ENCODE results near the gene CCT7. TPM values are rescaled to one million over a fixed set of nuclear protein-coding genes. Genes with fewer than 3 reads are reported as not detected.
"Not testable (repeated sequence)": the region's sequence is repeated elsewhere in the genome, so short reads cannot be mapped to it uniquely, and the experiment has no call there.

CCT7 gene
- polyA plus RNA-seq, 1 donor = 169 TPM

- DNase-seq = peak in 1 of 2 donors; percentile 37
- H3K27ac ChIP-seq (ENCODE audit: low read length) = no peak overlapping the region
- no peaks in the 10 kb centered on the region for H3K4me1 ChIP-seq (ENCODE audit: control insufficient read depth, insufficient read depth, low read length)
- no peaks in the 10 kb centered on the region for H3K36me3 ChIP-seq (ENCODE audit: control insufficient read depth, insufficient read depth, low read length)
- H3K27me3 ChIP-seq (ENCODE audit: control insufficient read depth, insufficient read depth, low read length) = no peaks in the 10 kb centered on the region
- no peak overlapping the region for H3K4me3 ChIP-seq (ENCODE audit: low read length)
- H3K9me3 ChIP-seq (ENCODE audit: control insufficient read depth, low read depth, low read length) = no peaks in the 10 kb centered on the region
- no CpG with 5 or more reads among the region's 17 CpGs for WGBS (ENCODE audit: insufficient coverage, low lambda C conversion rate)
Measured at GRCh38 chr2:73260338-73260984, 26.4 kb downstream of the CCT7 start.

GRCh38 chr2:73262108-73262651, 28.1 kb downstream of the CCT7 start:
- H3K27me3 ChIP-seq (ENCODE audit: control insufficient read depth, insufficient read depth, low read length) = peaks cover 3% of the 10 kb centered on the region
- DNase-seq = no peak
- no peak overlapping the region for H3K4me3 ChIP-seq (ENCODE audit: low read length)
- no CpG with 5 or more reads among the region's 4 CpGs for WGBS (ENCODE audit: insufficient coverage, low lambda C conversion rate)
- H3K4me1 ChIP-seq (ENCODE audit: control insufficient read depth, insufficient read depth, low read length) = no peaks in the 10 kb centered on the region
- no peak overlapping the region for H3K27ac ChIP-seq (ENCODE audit: low read length)
- H3K36me3 ChIP-seq (ENCODE audit: control insufficient read depth, insufficient read depth, low read length) = no peaks in the 10 kb centered on the region
- H3K9me3 ChIP-seq (ENCODE audit: control insufficient read depth, low read depth, low read length) = peaks cover 3% of the 10 kb centered on the region

DNA sequence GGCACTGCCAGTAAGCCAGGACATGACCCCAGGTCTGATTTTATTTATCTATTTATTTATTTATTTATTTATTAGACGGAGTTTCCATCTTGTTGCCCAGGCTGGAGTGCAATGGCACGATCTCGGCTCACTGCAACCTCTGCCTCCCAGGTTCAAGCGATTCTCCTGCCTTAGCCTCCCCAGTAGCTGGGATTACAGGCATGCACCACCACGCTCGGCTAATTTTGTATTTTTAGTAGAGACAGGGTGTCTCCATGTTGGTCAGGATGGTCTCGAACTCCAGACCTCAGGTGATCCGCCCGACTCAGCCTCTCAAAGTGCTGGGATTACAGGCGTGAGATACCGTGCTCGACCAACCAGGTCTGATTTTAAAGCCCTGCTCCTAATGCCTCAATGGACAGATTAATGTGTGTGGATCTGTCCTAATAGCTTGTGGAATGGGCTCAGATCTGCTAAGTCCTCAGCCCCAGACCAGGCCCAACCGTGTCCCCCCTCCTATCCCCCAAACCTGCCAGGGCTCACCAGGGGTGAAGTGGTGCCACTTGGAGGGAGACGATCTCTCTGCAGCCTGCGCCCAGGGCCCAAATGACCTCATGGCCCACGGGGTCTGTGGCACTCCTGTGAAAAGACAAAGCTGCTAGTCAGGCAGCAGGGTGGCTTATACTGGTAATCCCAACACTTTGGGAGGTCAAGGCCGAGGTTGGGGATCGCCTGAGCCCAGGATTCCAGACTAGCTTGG, 28.8 kb downstream of the CCT7 start:
- DNase-seq; H3K4me3 ChIP-seq (ENCODE audit: low read length); H3K36me3 ChIP-seq (ENCODE audit: control insufficient read depth, insufficient read depth, low read length); H3K27me3 ChIP-seq (ENCODE audit: control insufficient read depth, insufficient read depth, low read length); H3K4me1 ChIP-seq (ENCODE audit: control insufficient read depth, insufficient read depth, low read length); H3K9me3 ChIP-seq (ENCODE audit: control insufficient read depth, low read depth, low read length); H3K27ac ChIP-seq (ENCODE audit: low read length): not testable (repeated sequence)
- 83% methylated on average over 1 of the region's 18 CpGs for WGBS (ENCODE audit: insufficient coverage, low lambda C conversion rate)

DNA sequence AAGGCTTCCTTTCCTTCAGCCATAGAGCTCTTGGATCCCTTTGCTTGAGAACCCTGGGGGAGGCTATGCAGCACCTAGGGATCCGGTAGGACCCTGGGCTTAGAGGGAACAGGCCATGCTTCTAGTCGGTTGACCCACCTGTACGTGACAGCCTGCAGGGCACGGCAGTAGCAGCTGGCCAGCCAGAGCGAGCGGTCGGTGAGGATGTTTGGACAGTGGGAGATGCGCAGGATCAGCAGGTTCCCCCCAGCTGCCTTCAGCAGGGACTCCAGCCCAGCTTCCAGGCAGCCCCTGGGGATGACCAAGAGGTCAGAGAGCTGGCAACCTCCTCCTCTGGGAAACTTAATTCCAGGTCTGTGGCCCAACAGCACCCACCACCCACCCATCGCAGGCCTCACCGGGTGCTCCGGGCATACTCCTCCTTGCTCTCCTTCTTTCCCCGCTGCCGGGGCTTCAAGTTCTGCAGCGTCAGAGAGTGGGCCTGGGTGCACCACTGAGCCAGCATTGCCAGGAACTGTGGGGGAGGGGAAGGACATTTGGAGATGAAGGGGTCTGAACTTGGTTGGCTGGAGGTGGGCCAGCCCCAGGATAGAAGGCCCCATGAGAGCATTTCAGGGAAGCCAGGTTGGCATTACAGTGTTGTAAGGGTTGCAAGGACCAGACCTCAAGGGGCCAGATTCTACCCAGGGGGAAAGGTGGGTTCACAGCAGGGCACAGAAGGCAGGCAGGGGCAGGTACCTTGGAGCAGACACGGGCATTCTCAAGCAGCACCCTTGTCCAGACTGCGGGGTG, 29.6 kb downstream of the CCT7 start:
- no peak overlapping the region for H3K4me3 ChIP-seq (ENCODE audit: low read length)
- DNase-seq = no peak
- no peaks in the 10 kb centered on the region for H3K36me3 ChIP-seq (ENCODE audit: control insufficient read depth, insufficient read depth, low read length)
- peaks cover 6% of the 10 kb centered on the region for H3K4me1 ChIP-seq (ENCODE audit: control insufficient read depth, insufficient read depth, low read length)
- H3K9me3 ChIP-seq (ENCODE audit: control insufficient read depth, low read depth, low read length) = peaks cover 7% of the 10 kb centered on the region
- WGBS (ENCODE audit: insufficient coverage, low lambda C conversion rate) = 100% methylated on average over 2 of the region's 16 CpGs
- H3K27ac ChIP-seq (ENCODE audit: low read length) = no peak overlapping the region
- H3K27me3 ChIP-seq (ENCODE audit: control insufficient read depth, insufficient read depth, low read length) = peaks cover 16% of the 10 kb centered on the region

- WGBS (ENCODE audit: insufficient coverage, low lambda C conversion rate) = no CpG with 5 or more reads among the region's 15 CpGs
- H3K27ac ChIP-seq (ENCODE audit: low read length) = no peak overlapping the region
- H3K9me3 ChIP-seq (ENCODE audit: control insufficient read depth, low read depth, low read length) = peaks cover 8% of the 10 kb centered on the region
- H3K27me3 ChIP-seq (ENCODE audit: control insufficient read depth, insufficient read depth, low read length) = peaks cover 18% of the 10 kb centered on the region
- H3K4me3 ChIP-seq (ENCODE audit: low read length) = no peak overlapping the region
- H3K4me1 ChIP-seq (ENCODE audit: control insufficient read depth, insufficient read depth, low read length) = peaks cover 7% of the 10 kb centered on the region
- no peak for DNase-seq
- no peaks in the 10 kb centered on the region for H3K36me3 ChIP-seq (ENCODE audit: control insufficient read depth, insufficient read depth, low read length)
Measured at GRCh38 chr2:73264332-73264606, 30.2 kb downstream of the CCT7 start.

- Histone ChIP-seq H3K9me3 (ENCODE audit: control insufficient read depth, low read depth, low read length) (peaks cover 8% of the 10 kb centered on the region), H3K4me1 (ENCODE audit: control insufficient read depth, insufficient read depth, low read length) (peaks cover 7% of the 10 kb centered on the region), H3K4me3 (ENCODE audit: low read length) (no peak overlapping the region), H3K36me3 (ENCODE audit: control insufficient read depth, insufficient read depth, low read length) (no peaks in the 10 kb centered on the region), H3K27me3 (ENCODE audit: control insufficient read depth, insufficient read depth, low read length) (peaks cover 20% of the 10 kb centered on the region), H3K27ac (ENCODE audit: low read length) (no peak overlapping the region)
- no peak for DNase-seq
- WGBS (ENCODE audit: insufficient coverage, low lambda C conversion rate) = no CpG with 5 or more reads among the region's 4 CpGs
Measured at GRCh38 chr2:73264783-73265182, 30.7 kb downstream of the CCT7 start.

DNA sequence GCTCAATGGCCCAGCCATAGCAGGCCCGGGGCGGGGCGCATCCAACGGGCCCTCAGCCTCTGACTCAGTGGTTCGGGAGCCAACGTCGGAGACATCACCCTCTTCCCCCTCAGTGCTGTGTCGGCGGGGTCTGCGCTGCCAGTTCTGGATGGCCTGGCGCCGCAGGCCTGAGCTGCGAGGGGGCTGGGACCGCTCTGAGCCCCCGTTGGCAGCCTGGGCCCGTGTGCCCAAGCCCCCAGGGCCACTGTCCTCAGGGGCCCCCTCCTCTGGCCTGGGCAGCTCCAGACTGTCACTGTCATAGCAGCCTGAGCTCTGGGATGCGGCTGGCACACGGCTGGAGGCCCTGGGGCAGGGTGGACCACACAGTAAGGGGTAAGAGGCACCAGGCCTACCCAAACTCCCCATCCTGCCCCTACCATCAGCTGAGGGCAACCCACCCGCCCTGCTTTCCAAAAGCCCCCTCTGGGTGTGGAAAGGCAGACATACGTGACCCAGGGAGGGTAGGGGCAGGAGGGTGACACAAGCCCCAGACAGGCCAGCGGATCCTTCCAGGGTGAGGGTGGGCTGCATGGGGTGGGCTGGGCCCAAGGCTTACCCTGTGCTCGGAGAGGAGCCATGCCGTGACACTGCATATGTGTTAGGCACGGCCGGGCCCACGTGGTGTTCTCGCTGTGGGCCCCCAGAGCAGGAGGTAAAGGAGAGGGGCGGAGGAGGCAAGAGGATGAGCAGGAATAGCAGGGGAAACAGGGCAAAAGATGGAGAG, 31.4 kb downstream of the CCT7 start:
- no peak for DNase-seq
- Histone ChIP-seq H3K4me1 (ENCODE audit: control insufficient read depth, insufficient read depth, low read length) (peaks cover 7% of the 10 kb centered on the region), H3K36me3 (ENCODE audit: control insufficient read depth, insufficient read depth, low read length) (no peaks in the 10 kb centered on the region), H3K4me3 (ENCODE audit: low read length) (no peak overlapping the region), H3K9me3 (ENCODE audit: control insufficient read depth, low read depth, low read length) (peaks cover 8% of the 10 kb centered on the region), H3K27ac (ENCODE audit: low read length) (no peak overlapping the region), H3K27me3 (ENCODE audit: control insufficient read depth, insufficient read depth, low read length) (peaks cover 26% of the 10 kb centered on the region)
- 100% methylated on average over 1 of the region's 28 CpGs for WGBS (ENCODE audit: insufficient coverage, low lambda C conversion rate)

- H3K4me3 ChIP-seq (ENCODE audit: low read length) = no peak overlapping the region
- H3K27ac ChIP-seq (ENCODE audit: low read length) = no peak overlapping the region
- no peak for DNase-seq
- WGBS (ENCODE audit: insufficient coverage, low lambda C conversion rate) = no CpG with 5 or more reads among the region's 26 CpGs
- H3K9me3 ChIP-seq (ENCODE audit: control insufficient read depth, low read depth, low read length) = peaks cover 8% of the 10 kb centered on the region
- H3K36me3 ChIP-seq (ENCODE audit: control insufficient read depth, insufficient read depth, low read length) = no peaks in the 10 kb centered on the region
- H3K27me3 ChIP-seq (ENCODE audit: control insufficient read depth, insufficient read depth, low read length) = peaks cover 33% of the 10 kb centered on the region
- H3K4me1 ChIP-seq (ENCODE audit: control insufficient read depth, insufficient read depth, low read length) = peaks cover 7% of the 10 kb centered on the region
Measured at GRCh38 chr2:73266061-73266901, 32.2 kb downstream of the CCT7 start.

- no CpG with 5 or more reads among the region's 4 CpGs for WGBS (ENCODE audit: insufficient coverage, low lambda C conversion rate)
- peaks cover 8% of the 10 kb centered on the region for H3K9me3 ChIP-seq (ENCODE audit: control insufficient read depth, low read depth, low read length)
- no peak overlapping the region for H3K27ac ChIP-seq (ENCODE audit: low read length)
- no peak overlapping the region for H3K4me3 ChIP-seq (ENCODE audit: low read length)
- peaks cover 7% of the 10 kb centered on the region for H3K4me1 ChIP-seq (ENCODE audit: control insufficient read depth, insufficient read depth, low read length)
- DNase-seq = no peak
- H3K36me3 ChIP-seq (ENCODE audit: control insufficient read depth, insufficient read depth, low read length) = no peaks in the 10 kb centered on the region
- peaks cover 33% of the 10 kb centered on the region for H3K27me3 ChIP-seq (ENCODE audit: control insufficient read depth, insufficient read depth, low read length)
Measured at GRCh38 chr2:73267008-73267407, 32.9 kb downstream of the CCT7 start.
